Epithelial cell of proximal tubule (primary cell): Measurements from ENCODE around the gene LRRC14B. TPM values are rescaled to one million over a fixed set of nuclear protein-coding genes. Genes with fewer than 3 reads are reported as not detected.
A peak's percentile ranks its signal among the peaks of the same experiment; 100 is the strongest.

ENCODE experiments used
- DNase-seq: peaks from one replicate; pipeline ENCODE4 v3.0.0-alpha.2; 2011; ENCODE audit warnings: low read depth
- H3K4me3 ChIP-seq: 2 replicates; pipeline ENCODE4 v1.5.1; 2011; ENCODE audit warnings: low read depth, mild to moderate bottlenecking, low read length
- CTCF ChIP-seq: conservative IDR thresholded peaks from 2 replicates; pipeline ENCODE4 v1.5.1; 2012; ENCODE audit warnings: low read depth, mild to moderate bottlenecking, low read length
- total RNA-seq: library from RNA; depleted of rRNA; stranded (reverse); fragments of >200 nt; gene quantifications from 2 replicates; pipeline ENCODE4 v1.2.3, GENCODE V29; 2015

LRRC14B gene
- not detected in 2 replicates for total RNA-seq

DNA sequence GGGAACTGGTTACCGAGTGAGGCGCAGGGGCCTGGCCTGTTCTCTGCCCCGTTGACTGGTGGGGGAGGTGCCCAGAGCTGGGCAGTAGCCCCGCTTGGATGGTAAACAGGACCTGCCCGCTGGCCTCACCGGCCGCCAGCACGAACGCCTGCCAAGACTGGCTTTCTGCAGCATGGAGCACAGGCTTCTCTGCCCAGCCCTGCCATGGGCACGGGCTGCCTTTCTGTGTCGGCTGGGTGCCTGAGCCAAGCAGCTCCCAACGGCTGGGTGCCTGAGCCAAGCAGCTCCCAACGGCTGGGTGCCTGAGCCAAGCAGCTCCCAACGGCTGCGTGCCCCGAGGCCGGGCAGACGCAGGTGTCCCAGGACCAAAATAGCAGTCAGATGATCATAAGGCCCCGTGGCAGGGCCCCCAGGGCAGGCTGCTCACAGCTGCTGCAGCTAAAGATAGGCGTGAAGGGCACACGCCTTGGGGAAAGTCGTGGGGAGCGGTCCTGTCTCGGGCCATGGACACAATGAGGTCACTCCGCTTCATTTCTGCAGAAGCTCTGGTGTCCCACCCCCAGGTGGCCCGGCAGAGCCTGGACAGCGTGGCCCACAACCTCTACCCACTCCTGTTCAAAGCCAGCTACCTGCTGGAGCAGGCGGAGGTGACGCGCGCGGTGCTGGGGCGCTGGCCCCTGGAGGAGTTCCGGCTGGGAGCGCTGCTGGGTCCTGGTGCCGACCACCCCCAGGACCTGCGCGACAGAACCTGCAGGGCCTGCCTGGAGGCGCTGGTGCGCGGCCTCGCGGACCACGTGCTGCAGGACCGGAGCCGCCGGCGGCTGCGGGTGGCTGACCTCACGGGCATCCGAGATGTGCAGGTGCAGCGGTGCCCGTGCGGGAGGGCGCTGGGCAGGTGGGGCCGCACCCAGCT, at the start of gene LRRC14B:
Gene LRRC14B (plus strand): TSS at position 460 of the 913 bp plus-strand sequence. CDS start 44 bp downstream, at position 504.
- H3K4me3 ChIP-seq: peak within 1 kb of the TSS; percentile 39
- no peak for DNase-seq
- no peak for TF ChIP-seq CTCF

DNA sequence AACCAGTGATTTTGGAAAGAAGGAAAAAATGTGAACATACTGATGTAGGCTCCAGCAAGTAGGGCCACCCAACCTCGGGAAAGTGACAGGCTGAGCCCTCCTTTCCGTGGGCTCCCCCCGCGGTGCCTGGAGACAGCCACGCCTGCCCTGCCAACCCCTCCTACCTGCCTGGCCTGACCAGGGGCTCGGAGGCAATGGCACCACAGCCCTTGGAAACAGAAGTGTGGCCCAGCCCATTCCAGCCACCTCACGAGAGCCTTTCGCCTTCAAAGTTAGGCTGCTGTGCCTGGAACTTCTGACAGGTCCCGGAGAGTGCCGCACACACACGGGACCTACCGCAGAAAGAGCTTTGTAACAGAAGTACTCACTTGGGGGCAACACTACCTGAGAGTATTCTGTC, 49.5 kb upstream of the LRRC14B start:
- no peak overlapping the region for H3K4me3 ChIP-seq
- TF ChIP-seq CTCF: no peak
- no peak for DNase-seq

DNA sequence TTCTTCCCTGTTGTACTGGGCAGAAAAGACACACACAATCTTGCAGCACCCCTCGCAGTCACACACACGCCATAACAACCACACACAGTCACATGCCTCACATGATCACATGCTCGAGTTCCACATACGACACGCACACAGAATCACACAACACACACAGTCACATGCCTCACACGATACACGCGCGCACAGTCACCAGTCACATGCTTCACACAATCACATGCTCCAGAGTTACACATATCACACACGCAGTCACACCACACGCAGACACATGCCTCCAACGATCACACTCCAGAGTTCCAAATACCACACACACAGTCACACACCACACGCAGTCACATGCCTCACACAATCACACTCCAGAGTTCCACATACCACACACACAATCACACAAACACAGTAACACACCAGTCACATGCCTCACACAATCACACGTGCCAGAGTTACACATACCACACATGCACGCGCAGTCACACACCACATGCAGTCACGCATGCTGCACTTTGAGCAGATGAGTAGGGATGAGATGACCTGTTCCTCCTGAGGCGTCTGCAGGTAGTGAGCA, 49.0 kb upstream of the LRRC14B start:
- no peak for TF ChIP-seq CTCF
- DNase-seq: no peak
- H3K4me3 ChIP-seq: no peak overlapping the region

DNA sequence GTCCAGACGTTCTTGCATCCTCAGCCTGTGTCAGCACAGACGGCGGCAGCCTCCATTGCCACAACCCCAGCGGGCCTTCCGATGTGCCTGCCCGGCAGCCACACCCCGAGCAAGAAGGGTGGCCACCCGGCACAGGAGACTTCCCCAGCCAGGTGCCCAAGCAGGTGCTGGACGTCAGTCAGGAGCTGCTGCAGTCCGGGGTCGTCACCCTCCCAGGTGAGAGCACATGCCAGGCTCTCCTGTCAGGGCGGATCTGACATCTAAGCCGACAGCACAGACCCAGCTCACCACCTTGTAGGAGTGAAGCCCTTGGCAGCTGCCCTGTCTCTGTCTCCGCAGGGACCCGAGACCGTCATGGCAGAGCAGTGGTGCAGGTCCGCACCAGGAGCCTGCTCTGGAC, 48.3 kb upstream of the LRRC14B start:
- no peak for TF ChIP-seq CTCF
- H3K4me3 ChIP-seq: no peak overlapping the region

GRCh38 chr5:144941-145340, 46.4 kb upstream of the LRRC14B start:
- no peak overlapping the region for H3K4me3 ChIP-seq
- no peak for TF ChIP-seq CTCF
- DNase-seq: no peak

More for the DNA sequence above, 48.3 kb upstream of the LRRC14B start:
- no peak for DNase-seq

GRCh38 chr5:145585-146323, 45.5 kb upstream of the LRRC14B start:
- no peak for DNase-seq
- no peak for TF ChIP-seq CTCF

More at GRCh38 chr5:145585-146323, 45.5 kb upstream of the LRRC14B start:
- no peak overlapping the region for H3K4me3 ChIP-seq
